Measurements from ENCODE around the gene SLC25A34.
A peak's percentile ranks its signal among the peaks of the same experiment; 100 is the strongest.
"Not testable (repeated sequence)": the region's sequence is repeated elsewhere in the genome, so short reads cannot be mapped to it uniquely, and the experiment has no call there.

The SLC25A34 gene

GRCh38 chr1:15736038-15736891 lies at the start of gene SLC25A34:
Gene SLC25A34 (plus strand): TSS chr1:15736258. CDS start chr1:15736486, 228 bp downstream.
- DNase-seq (ENCODE audit: low read depth in 2 of 2) = no peak

- DNase-seq (ENCODE audit: low read depth in 2 of 2) = no peak
Observed at GRCh38 chr1:15687446-15687845, 48.6 kb upstream of the SLC25A34 start.

- DNase-seq (ENCODE audit: low read depth in 2 of 2) = no peak
Observed at GRCh38 chr1:15690317-15690716, 45.7 kb upstream of the SLC25A34 start.

- DNase-seq (ENCODE audit: low read depth in 2 of 2) = no peak
Observed at GRCh38 chr1:15691434-15692032, 44.5 kb upstream of the SLC25A34 start.

- DNase-seq (ENCODE audit: low read depth in 2 of 2) = no peak
Observed at GRCh38 chr1:15692121-15692682, 43.9 kb upstream of the SLC25A34 start.

GRCh38 chr1:15693371-15693770 lies 42.7 kb upstream of the SLC25A34 start:
- DNase-seq (ENCODE audit: low read depth in 2 of 2) = no peak

- peak in 1 of 2 experiments; percentile 8 for DNase-seq (ENCODE audit: low read depth in 2 of 2)
Observed at GRCh38 chr1:15696956-15697521, 39.0 kb upstream of the SLC25A34 start.

- DNase-seq (ENCODE audit: low read depth in 2 of 2) = no peak
Observed at GRCh38 chr1:15698201-15698600, 37.9 kb upstream of the SLC25A34 start.

- DNase-seq (ENCODE audit: low read depth in 2 of 2) = not testable (repeated sequence)
Observed at GRCh38 chr1:15699321-15699720, 36.7 kb upstream of the SLC25A34 start.

GRCh38 chr1:15700508-15700907 lies 35.5 kb upstream of the SLC25A34 start:
- DNase-seq (ENCODE audit: low read depth in 2 of 2) = no peak

GRCh38 chr1:15701784-15702183 lies 34.3 kb upstream of the SLC25A34 start:
- DNase-seq (ENCODE audit: low read depth in 2 of 2) = no peak

- no peak for DNase-seq (ENCODE audit: low read depth in 2 of 2)
Observed at GRCh38 chr1:15702722-15703550, 33.1 kb upstream of the SLC25A34 start.

GRCh38 chr1:15703562-15703961 lies 32.5 kb upstream of the SLC25A34 start:
- DNase-seq (ENCODE audit: low read depth in 2 of 2) = no peak

GRCh38 chr1:15704526-15705183 lies 31.4 kb upstream of the SLC25A34 start:
- no peak for DNase-seq (ENCODE audit: low read depth in 2 of 2)

- DNase-seq (ENCODE audit: low read depth in 2 of 2) = no peak
Observed at GRCh38 chr1:15705184-15705566, 30.9 kb upstream of the SLC25A34 start.

- no peak for DNase-seq (ENCODE audit: low read depth in 2 of 2)
Observed at GRCh38 chr1:15706751-15707150, 29.3 kb upstream of the SLC25A34 start.

- DNase-seq (ENCODE audit: low read depth in 2 of 2) = no peak
Observed at GRCh38 chr1:15707239-15707925, 28.7 kb upstream of the SLC25A34 start.

GRCh38 chr1:15708486-15709137 lies 27.4 kb upstream of the SLC25A34 start:
- DNase-seq (ENCODE audit: low read depth in 2 of 2) = no peak

- no peak for DNase-seq (ENCODE audit: low read depth in 2 of 2)
Observed at GRCh38 chr1:15709226-15709625, 26.8 kb upstream of the SLC25A34 start.

- no peak for DNase-seq (ENCODE audit: low read depth in 2 of 2)
Observed at GRCh38 chr1:15712168-15712567, 23.9 kb upstream of the SLC25A34 start.

Data from stimulated activated CD4-positive, alpha-beta T cell treated with anti-CD3 and anti-CD28 coated beads, Interleukin-12 subunit alpha, Interleukin-12 subunit beta, amount 100 ng/mL, for 24 hours (primary cell).